ENCODE data around the gene TC2N. TPM values are rescaled to one million over a fixed set of nuclear protein-coding genes. Genes with fewer than 3 reads are reported as not detected.

The TC2N gene
- total RNA-seq, 6 experiments from 2014 or later = 0.10 to 0.71 (median 0.33) TPM

DNA sequence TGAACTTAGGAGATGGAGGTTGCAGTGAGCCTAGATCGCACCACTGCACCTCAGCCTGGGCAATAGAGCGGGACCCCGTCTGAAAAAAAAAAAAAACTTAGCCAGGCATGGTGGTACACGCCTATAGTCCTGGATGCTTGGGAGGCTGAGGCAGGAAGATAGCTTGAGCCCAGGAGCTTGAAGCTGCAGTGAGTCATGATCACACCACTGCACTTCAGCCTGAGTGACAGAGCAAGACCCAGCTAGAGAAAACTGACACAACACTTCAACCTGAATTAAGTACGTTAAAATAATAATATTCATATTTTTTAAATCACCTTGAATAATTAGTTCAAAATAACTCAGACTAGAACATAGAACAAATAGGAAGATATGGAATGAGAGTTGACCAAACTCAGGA, 129.7 kb downstream of the TC2N start:
- Mint-ChIP-seq H3K27me3 (ENCODE audit: insufficient read depth) (0 out of 2 replicates have a peak, but pooled peaks cover 2% of the 10 kb centered on the region), H3K4me3 (no peak overlapping the region), H3K4me1 (ENCODE audit: low read depth) (no peaks in the 10 kb centered on the region), H3K27ac (no peak overlapping the region), H3K36me3 (ENCODE audit: low read depth) (no peaks in the 10 kb centered on the region), H3K9me3 (peaks cover 5% of the 10 kb centered on the region)
- no peak for DNase-seq
- no peak for TF ChIP-seq CTCF (IDR thresholded peaks at IDR 0.05)

GRCh38 chr14:91732859-91733477, 134.4 kb downstream of the TC2N start:
- no peak overlapping the region for H3K4me3 Mint-ChIP-seq
- H3K36me3 Mint-ChIP-seq (ENCODE audit: low read depth) = no peaks in the 10 kb centered on the region
- H3K4me1 Mint-ChIP-seq (ENCODE audit: low read depth) = no peaks in the 10 kb centered on the region
- H3K27me3 Mint-ChIP-seq (ENCODE audit: insufficient read depth) = no peaks in the 10 kb centered on the region; the same call in 1 of the 2 replicates
- H3K27ac Mint-ChIP-seq = no peak overlapping the region
- no peaks in the 10 kb centered on the region; the same call in 1 of the 2 replicates for H3K9me3 Mint-ChIP-seq
- no peak for DNase-seq
- TF ChIP-seq CTCF (IDR thresholded peaks at IDR 0.05) = no peak

DNA sequence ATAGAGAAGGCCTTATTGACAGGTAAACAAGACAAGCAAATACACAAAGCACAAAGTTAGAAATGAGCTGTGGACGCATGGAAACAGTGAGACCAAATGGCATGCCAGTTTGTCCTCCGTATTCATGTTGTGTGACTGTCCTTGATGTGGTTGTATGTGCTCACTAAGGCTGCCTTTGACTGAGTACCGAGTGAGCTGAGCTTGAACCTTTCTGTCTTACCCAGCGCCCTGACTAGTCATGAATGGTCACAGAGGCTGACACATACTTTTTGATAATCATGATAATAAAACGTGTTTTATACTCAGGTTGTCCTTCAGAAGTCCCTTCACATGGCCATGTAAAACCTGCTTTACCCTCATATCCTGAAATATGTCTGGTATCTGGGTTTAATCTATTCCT, 134.9 kb downstream of the TC2N start:
- H3K36me3 Mint-ChIP-seq (ENCODE audit: low read depth) = no peaks in the 10 kb centered on the region
- H3K9me3 Mint-ChIP-seq = no peaks in the 10 kb centered on the region; the same call in 1 of the 2 replicates
- no peak for DNase-seq
- no peak for TF ChIP-seq CTCF (IDR thresholded peaks at IDR 0.05)
- peaks cover 3% of the 10 kb centered on the region; the same call in 1 of the 2 replicates for H3K4me1 Mint-ChIP-seq (ENCODE audit: low read depth)
- H3K27me3 Mint-ChIP-seq (ENCODE audit: insufficient read depth) = no peaks in the 10 kb centered on the region; the same call in 1 of the 2 replicates
- no peak overlapping the region for H3K27ac Mint-ChIP-seq
- no peak overlapping the region for H3K4me3 Mint-ChIP-seq

- H3K27ac Mint-ChIP-seq = no peak within 1 kb of the TSS
Observed at GRCh38 chr14:91731986-91732385, 135.3 kb downstream of the TC2N start, which contains the start of gene CATSPERB. CATSPERB (minus strand) TSS chr14:91732086; CDS start chr14:91729479, 2,607 bp downstream.

GRCh38 chr14:91731018-91731417, 136.3 kb downstream of the TC2N start:
- no peak for DNase-seq
- Mint-ChIP-seq H3K27me3 (ENCODE audit: insufficient read depth) (no peaks in the 10 kb centered on the region; the same call in 1 of the 2 replicates), H3K4me1 (ENCODE audit: low read depth) (peaks cover 13% of the 10 kb centered on the region; the same call in 1 of the 2 replicates), H3K9me3 (no peaks in the 10 kb centered on the region; the same call in 1 of the 2 replicates), H3K27ac (no peak overlapping the region), H3K4me3 (no peak overlapping the region), H3K36me3 (ENCODE audit: low read depth) (no peaks in the 10 kb centered on the region)
- TF ChIP-seq CTCF (IDR thresholded peaks at IDR 0.05) = no peak

More at GRCh38 chr14:91731986-91732385, 135.3 kb downstream of the TC2N start, which contains the start of gene CATSPERB:
- H3K9me3 Mint-ChIP-seq = no peaks in the 10 kb centered on the region; the same call in 1 of the 2 replicates
- no peaks in the 10 kb centered on the region for H3K36me3 Mint-ChIP-seq (ENCODE audit: low read depth)
- H3K4me1 Mint-ChIP-seq (ENCODE audit: low read depth) = peaks cover 8% of the 10 kb centered on the region; the same call in 1 of the 2 replicates
- DNase-seq = no peak
- TF ChIP-seq CTCF (IDR thresholded peaks at IDR 0.05) = no peak
- H3K4me3 Mint-ChIP-seq = no peak within 1 kb of the TSS
- H3K27me3 Mint-ChIP-seq (ENCODE audit: insufficient read depth) = no peaks in the 10 kb centered on the region; the same call in 1 of the 2 replicates

Measured in HFFc6 (cell line).